ENCODE measurements around the gene FAM186B. TPM values are rescaled to one million over a fixed set of nuclear protein-coding genes. Genes with fewer than 3 reads are reported as not detected.

FAM186B gene
- total RNA-seq, 1 donor from 2014 or later = 0.13 TPM

- DNase-seq (ENCODE audit: low read depth, low spot score) = no peak
Measured at GRCh38 chr12:49568442-49569162, 36.8 kb downstream of the FAM186B start.

- peak; percentile 78 for DNase-seq (ENCODE audit: low read depth, low spot score)
Measured at GRCh38 chr12:49567611-49568441, 37.6 kb downstream of the FAM186B start, which contains the start of gene MCRS1. Gene MCRS1 (minus strand): TSS chr12:49568142. CDS start chr12:49566731, 1,411 bp downstream.

GRCh38 chr12:49567302-49567610, 38.2 kb downstream of the FAM186B start:
- no peak for DNase-seq (ENCODE audit: low read depth, low spot score)

GRCh38 chr12:49566361-49566760, 39.1 kb downstream of the FAM186B start:
- no peak for DNase-seq (ENCODE audit: low read depth, low spot score)

DNA sequence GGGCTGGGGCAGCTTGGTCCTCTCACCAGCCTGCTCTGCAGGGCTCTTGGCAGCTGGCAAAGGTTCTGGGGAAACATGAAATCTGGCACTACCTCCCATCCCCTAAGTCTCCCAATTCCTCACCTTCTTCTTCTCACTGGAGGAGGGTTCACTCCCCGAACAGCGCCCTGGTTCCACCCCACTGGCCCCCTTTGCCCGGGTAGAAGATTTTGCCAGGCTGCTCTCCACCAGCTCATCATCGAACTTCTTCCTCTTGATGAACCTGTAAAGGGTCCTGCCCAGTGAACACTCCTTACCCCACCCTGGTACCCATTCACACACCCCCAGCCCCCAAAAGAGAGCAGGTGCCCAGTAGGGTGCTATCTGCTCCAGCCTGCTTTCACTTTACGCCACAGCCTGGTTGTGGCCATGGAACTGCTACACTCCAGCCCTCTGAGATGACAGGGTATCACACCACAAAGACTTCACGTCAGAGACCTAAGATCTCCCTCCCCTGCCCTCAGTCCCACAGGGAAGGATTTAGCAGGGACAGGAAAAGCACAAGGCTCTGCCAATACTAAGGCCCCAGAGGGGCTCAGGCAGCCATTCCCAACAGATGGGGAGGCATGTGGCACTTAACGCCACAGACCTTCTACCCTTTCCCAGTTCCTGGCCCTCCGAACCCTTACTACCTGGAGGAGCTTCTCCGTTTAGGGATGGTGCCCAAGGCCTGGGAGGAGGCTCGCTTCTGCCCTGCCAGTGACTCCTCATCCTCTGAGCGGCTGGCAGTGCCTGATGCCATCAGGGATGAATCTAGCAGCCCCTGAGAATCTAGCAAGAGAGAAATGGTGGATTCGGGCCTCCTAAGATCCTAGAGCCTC, 39.8 kb downstream of the FAM186B start:
- no peak for DNase-seq (ENCODE audit: low read depth, low spot score)

DNA sequence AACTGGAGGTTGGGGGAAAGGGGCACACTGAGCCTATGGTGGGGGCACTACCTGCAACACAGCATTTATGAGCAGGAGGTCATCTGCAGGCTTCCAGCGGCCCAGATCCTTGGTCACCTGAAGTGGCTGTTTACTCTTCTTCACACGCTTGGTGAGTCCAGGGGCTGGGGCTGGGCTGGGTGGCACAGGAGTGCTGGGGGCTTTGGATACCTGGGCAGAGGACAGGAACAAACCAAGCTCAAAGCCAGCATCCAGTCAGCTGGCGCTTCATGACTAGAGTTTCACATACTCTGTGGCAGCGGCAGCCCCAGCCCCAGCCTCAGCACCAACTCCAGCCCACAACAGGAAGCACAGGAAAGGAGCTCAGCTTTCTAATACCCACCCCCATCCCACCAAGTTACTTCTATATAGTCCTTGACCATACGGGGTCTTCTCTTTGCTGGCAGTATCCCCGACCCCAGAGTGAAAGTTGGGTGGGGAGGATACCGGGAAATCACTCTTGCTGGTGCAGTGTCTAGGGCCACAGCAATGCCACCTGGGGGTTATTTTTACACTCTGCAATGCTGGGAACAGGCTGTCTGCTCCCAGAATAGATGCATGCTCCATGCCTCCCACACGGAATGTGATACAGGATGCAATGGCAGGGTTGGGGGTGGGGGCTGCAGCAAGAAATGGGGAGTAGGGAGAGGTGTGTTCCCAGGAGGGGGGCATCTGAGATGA, 40.6 kb downstream of the FAM186B start:
- no peak for DNase-seq (ENCODE audit: low read depth, low spot score)

GRCh38 chr12:49563951-49564685, 41.3 kb downstream of the FAM186B start:
- DNase-seq (ENCODE audit: low read depth, low spot score) = no peak

GRCh38 chr12:49562831-49563230, 42.6 kb downstream of the FAM186B start:
- DNase-seq (ENCODE audit: low read depth, low spot score) = no peak

- DNase-seq (ENCODE audit: low read depth, low spot score) = no peak
Measured at GRCh38 chr12:49562233-49562632, 43.2 kb downstream of the FAM186B start.

GRCh38 chr12:49560695-49561094, 44.7 kb downstream of the FAM186B start:
- DNase-seq (ENCODE audit: low read depth, low spot score) = no peak

GRCh38 chr12:49559011-49559675, 46.3 kb downstream of the FAM186B start:
- DNase-seq (ENCODE audit: low read depth, low spot score) = no peak

DNA sequence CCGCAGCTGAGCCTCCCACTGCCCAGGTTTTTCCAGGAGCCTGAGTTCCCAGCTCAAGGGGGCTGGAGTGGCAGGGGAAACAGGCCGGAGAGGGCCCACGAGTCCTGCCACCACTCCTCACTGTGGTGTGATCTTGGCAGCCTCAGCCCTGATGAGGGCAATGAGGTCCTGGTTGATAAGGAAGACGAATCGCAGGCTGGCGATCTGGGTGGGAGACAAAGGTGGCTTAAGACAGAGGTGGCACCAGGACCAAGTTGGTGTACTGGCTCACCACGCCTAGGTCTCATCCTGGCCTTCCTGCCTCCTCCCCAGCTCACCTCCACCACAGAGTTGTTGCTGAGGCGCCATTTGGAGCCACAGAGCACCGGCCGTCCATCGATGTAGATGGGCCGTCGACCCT, 46.9 kb downstream of the FAM186B start:
- no peak for DNase-seq (ENCODE audit: low read depth, low spot score)

GRCh38 chr12:49557917-49558215, 47.6 kb downstream of the FAM186B start:
- no peak for DNase-seq (ENCODE audit: low read depth, low spot score)

- DNase-seq (ENCODE audit: low read depth, low spot score) = no peak
Measured at GRCh38 chr12:49557187-49557916, 48.1 kb downstream of the FAM186B start.

GRCh38 chr12:49556391-49557186, 48.9 kb downstream of the FAM186B start:
- DNase-seq (ENCODE audit: low read depth, low spot score) = no peak

GRCh38 chr12:49555631-49556390, 49.6 kb downstream of the FAM186B start:
- DNase-seq (ENCODE audit: low read depth, low spot score) = no peak

- DNase-seq (ENCODE audit: low read depth, low spot score) = no peak
Measured at GRCh38 chr12:49554266-49554665, 51.2 kb downstream of the FAM186B start.
